GM18870 (cell line): Measurements from ENCODE around the gene AGPAT3.

Source experiments
- ATAC-seq: cut with Tn5 transposase; IDR thresholded peaks from one replicate; pipeline ENCODE4 v1.9.1; 2021; ENCODE audit warnings: moderate library complexity; ENCODE audit not compliant: unreplicated experiment

The AGPAT3 gene

GRCh38 chr21:43905726-43906455 is 40.9 kb downstream of the AGPAT3 start:
- no peak for ATAC-seq

- no peak for ATAC-seq
Observed at GRCh38 chr21:43906585-43907370, 41.8 kb downstream of the AGPAT3 start.

GRCh38 chr21:43907751-43908150 is 42.7 kb downstream of the AGPAT3 start:
- ATAC-seq = no peak

GRCh38 chr21:43908167-43908566 is 43.1 kb downstream of the AGPAT3 start:
- no peak for ATAC-seq

- ATAC-seq = no peak
Observed at GRCh38 chr21:43909741-43910400, 44.8 kb downstream of the AGPAT3 start.

GRCh38 chr21:43910460-43910859 is 45.4 kb downstream of the AGPAT3 start:
- no peak for ATAC-seq

- ATAC-seq = no peak
Observed at GRCh38 chr21:43911015-43911934, 46.3 kb downstream of the AGPAT3 start.

- ATAC-seq = no peak
Observed at GRCh38 chr21:43911935-43912487, 47.0 kb downstream of the AGPAT3 start.

GRCh38 chr21:43912500-43912899 is 47.5 kb downstream of the AGPAT3 start:
- no peak for ATAC-seq

GRCh38 chr21:43912910-43913309 is 47.9 kb downstream of the AGPAT3 start:
- no peak for ATAC-seq

GRCh38 chr21:43913928-43914327 is 48.9 kb downstream of the AGPAT3 start:
- no peak for ATAC-seq

- no peak for ATAC-seq
Observed at GRCh38 chr21:43916076-43916475, 51.1 kb downstream of the AGPAT3 start.

- ATAC-seq = no peak
Observed at GRCh38 chr21:43916691-43917514, 51.9 kb downstream of the AGPAT3 start.

- no peak for ATAC-seq
Observed at GRCh38 chr21:43917515-43918384, 52.7 kb downstream of the AGPAT3 start.

GRCh38 chr21:43918385-43918947 is 53.4 kb downstream of the AGPAT3 start:
- no peak for ATAC-seq

- no peak for ATAC-seq
Observed at GRCh38 chr21:43919283-43919682, 54.3 kb downstream of the AGPAT3 start.

- no peak for ATAC-seq
Observed at GRCh38 chr21:43919871-43920801, 55.1 kb downstream of the AGPAT3 start.
